SK-MEL-5 (cell line): Measurements from ENCODE around the gene IARS1. TPM values are rescaled to one million over a fixed set of nuclear protein-coding genes. Genes with fewer than 3 reads are reported as not detected.

Experiments
- DNase-seq: peaks from one replicate; pipeline ENCODE4 v3.0.0-alpha.2; 2016; ENCODE audit warnings: low read depth, low spot score
- in situ Hi-C: cut with HindIII; loops from 2 replicates; pipeline ENCODE4 v1.10.0; 2016; ENCODE audit warnings: low sequenced_read_pairs, high pct_unique_total_duplicates, low pct_unique_long_range_greater_than_20kb
- total RNA-seq: library from RNA; depleted of rRNA; stranded (reverse); fragments of >200 nt; shearing (Covaris generic); gene quantifications from 2 replicates; pipeline ENCODE4 v1.2.3, GENCODE V29; 2014

The IARS1 gene
- total RNA-seq, 1 experiment from 2014 or later, result 408 TPM

DNA sequence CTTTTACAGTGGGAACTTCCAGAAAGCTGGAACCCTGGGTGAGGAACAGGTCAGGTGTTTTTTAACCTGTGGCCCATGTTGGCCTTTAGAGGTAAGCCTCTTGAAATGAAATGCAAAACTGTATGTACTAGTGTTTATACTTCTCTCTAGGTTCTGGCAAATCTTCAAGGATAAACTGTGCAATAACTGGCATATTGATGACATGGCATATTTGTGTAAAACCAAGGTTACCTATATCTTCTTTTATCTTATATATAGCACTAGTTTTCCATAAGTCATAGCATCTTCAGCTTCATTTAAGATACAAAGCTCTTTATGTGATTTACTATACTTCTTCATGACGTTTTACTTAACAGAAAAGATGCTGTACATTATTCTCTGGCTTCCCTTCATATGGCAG is 7.4 kb upstream of the IARS1 start:
- in situ Hi-C loops, result no loop called here
- DNase-seq, result no peak

- in situ Hi-C loops, result no loop called here
- no peak for DNase-seq
Observed at GRCh38 chr9:92299116-92299515, 5.6 kb upstream of the IARS1 start.

DNA sequence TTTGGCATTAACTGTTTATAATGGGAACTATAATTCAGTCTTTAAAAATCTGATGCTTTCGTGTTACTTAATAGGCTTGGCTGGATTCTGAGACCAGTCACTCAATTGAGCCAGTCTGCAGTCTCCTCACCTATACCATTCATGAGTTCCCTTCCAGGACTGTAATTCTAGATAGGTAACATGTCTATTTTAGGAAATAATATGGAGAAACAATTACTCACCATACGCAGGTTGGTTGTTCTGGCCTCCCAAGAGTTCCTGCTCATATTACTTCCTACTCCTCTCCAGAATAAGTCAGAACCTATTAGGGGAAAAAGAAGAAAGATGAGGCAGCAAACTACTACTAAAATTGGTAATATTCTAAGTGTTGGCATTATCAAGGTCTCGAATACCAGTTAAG is 4.5 kb upstream of the IARS1 start:
- no peak for DNase-seq
- in situ Hi-C loops, result no loop called here

DNA sequence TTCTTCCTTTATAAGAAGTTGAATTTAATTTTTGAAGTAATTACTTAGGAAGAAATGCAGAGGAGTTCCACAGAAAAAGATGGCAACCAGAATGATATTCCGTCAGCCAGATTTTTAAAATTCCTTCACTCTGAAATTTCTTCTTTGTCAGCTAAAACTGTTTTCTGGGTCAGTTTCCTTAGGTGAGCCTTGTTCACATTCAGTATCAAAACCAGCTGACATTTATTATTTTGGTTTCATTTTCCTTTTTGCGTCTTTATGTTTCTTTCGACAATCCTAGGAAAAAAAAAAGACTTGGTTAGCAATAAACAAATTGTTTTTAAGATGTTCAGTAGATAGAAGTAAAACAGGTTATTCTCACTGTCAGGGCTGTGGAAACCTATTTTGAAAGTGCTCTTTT is 4.1 kb upstream of the IARS1 start:
- no peak for DNase-seq
- in situ Hi-C loops, result no loop called here

DNA sequence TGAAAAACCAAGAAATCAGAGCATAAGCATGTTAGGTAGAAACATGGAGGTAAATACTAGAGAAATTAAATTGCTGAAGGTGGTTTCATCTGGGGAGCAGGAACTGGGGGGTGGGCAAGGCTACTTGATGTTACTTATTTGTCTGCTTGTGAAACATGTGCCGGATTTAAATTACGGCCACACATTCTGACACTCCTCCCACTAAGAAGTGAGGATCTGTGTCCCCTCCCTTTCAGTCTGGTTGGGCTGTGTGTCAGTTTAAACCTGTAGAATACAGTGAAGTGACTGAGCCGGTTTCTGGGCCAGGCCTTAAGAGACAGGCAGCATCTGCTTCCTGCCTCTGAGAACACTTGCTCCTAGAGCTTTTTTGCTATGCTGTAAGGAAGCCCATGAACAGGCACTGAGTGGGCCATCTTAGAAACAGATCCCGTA is 2.3 kb upstream of the IARS1 start:
- in situ Hi-C loops, result no loop called here

DNA sequence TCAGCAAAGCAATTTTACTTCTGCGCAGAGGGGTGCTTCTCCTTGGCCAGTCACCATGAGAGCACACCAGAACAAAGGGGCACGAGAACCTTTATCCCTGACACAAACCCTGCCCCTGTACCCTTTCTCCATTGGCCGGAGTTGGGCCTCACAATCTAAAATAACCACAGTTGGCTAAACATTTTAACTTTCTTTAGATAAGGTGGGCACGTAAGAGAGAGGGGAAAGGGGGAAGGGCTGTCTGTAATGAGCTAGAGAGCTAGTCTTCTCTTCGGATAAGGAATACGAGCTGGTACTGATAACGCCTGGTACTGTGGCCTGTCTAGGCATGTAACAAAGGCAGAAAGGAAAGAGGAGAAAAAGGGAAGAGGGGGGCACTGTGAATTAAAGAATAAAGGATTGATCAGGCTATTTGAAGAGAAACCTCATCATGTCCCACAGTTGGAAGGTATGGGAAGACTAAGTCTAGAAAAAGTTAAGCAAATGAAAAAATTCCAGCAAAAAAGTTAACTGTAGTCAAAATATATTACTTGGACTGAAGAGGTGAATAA is 1.8 kb upstream of the IARS1 start:
- in situ Hi-C loops, result no loop called here
- DNase-seq, result no peak

More for the DNA sequence above, 2.3 kb upstream of the IARS1 start:
- no peak for DNase-seq

GRCh38 chr9:92294297-92294676 is 790 bp upstream of the IARS1 start:
- no peak for DNase-seq
- in situ Hi-C loops, result no loop called here

DNA sequence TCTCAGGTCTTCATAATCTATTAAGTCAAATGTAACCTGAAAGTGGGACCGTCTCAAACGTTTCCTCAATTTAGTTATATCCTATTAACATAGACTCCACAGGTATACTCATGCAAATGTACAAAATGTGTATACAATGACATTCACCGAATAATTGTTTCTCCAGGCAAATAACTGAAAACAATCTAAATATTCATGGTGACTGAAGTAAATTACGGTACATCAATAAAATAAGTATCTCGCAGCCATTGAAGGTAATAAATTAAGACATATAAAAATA is 482 bp downstream of the IARS1 start:
- in situ Hi-C loops, result no loop called here
- no peak for DNase-seq

GRCh38 chr9:92292338-92293074 is 991 bp downstream of the IARS1 start:
- in situ Hi-C loops, result no loop called here
- DNase-seq, result no peak

GRCh38 chr9:92291577-92291976 is 1.9 kb downstream of the IARS1 start:
- in situ Hi-C loops, result no loop called here
- no peak for DNase-seq

DNA sequence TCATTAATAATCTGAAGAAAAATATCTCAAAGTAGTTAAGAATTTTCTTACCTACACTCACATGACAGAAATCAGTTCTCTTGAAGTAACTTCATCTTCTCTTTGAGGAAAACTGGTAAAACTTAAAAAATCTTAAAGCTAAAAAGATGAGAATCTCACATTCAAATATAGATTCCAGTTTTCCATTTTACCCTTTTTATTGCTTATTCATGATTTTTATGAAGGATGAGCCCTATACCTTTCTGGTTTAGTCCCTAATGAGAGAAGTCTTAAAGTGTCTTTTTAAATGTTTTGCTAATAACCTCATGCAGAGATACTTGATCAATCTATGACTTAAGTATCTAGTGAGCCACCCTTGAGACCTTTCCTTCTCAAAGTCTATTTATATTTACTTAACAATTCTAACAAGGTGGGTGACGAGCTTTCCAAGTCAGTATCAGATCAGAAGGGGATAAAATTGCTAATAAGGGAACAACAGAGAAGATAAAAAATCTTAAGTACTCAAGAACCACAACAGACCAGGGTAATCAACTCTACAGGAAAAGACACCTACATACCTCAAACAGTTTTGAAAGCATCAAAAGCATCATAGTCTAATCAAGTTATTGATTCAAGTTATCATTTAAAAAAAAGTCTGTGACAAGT is 2.6 kb downstream of the IARS1 start:
- in situ Hi-C loops, result no loop called here

GRCh38 chr9:92289708-92290390 is 3.6 kb downstream of the IARS1 start:
- DNase-seq, result no peak
- in situ Hi-C loops, result no loop called here

More for the DNA sequence above, 2.6 kb downstream of the IARS1 start:
- no peak for DNase-seq

- no peak for DNase-seq
- in situ Hi-C loops, result no loop called here
Observed at GRCh38 chr9:92279302-92279701, 14.2 kb downstream of the IARS1 start.

GRCh38 chr9:92278110-92278509 is 15.4 kb downstream of the IARS1 start:
- no peak for DNase-seq
- in situ Hi-C loops, result no loop called here

GRCh38 chr9:92276331-92277032 is 17.0 kb downstream of the IARS1 start:
- in situ Hi-C loops, result no loop called here
- DNase-seq, result no peak

DNA sequence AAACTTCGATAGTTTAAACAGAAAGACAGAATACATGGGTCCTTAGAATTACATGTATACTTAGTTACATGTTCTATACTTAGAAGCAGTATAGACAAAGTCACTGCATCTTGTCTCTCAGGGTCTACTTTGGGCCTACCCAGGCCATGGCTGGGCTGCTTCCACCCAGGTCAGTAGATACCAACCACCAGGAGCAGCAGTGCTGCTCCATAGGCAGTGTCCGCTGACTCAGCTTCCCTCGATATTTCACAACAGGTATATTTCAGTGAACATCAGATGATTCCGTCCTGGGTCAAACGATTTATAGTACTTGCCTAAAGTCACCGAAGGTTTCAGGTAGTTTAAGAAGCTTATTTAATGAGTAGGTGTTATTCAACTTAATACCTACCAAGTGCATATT is 18.0 kb downstream of the IARS1 start:
- DNase-seq, result no peak
- in situ Hi-C loops, result no loop called here

- in situ Hi-C loops, result no loop called here
- DNase-seq, result no peak
Observed at GRCh38 chr9:92270511-92270910, 23.0 kb downstream of the IARS1 start.

DNA sequence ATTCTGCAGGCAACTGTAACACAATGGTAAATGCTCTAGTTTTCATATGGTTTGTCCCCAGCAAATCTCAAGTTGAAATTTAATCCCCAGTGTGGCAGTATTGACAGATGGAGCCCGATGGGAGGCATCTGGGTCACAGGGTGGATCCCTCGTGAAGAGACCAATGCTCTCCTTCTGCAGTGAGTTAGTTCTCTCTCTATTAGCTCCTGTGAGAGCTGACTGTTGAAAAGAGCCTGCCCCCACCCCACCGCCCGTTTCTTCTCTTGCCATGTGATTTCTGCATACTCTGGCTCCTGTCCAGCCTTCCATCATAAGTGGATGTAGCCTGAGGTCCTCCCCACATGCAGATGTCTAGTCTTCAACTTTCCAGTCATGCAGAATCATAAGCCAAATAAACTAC is 27.0 kb downstream of the IARS1 start:
- DNase-seq, result peak; percentile 39
- in situ Hi-C loops, result no loop called here
